Aorta (tissue), 5 donors: ENCODE data around the gene CALR. TPM values are rescaled to one million over a fixed set of nuclear protein-coding genes. Genes with fewer than 3 reads are reported as not detected.
A peak's percentile ranks its signal among the peaks of the same experiment; 100 is the strongest.
"Not testable (repeated sequence)": the region's sequence is repeated elsewhere in the genome, so short reads cannot be mapped to it uniquely, and the experiment has no call there.

Experiments used
- ATAC-seq: fragments of 200-7000 bp; cut with Tn5 transposase; one replicate; pipeline ENCODE4 v1.9.1; 2022; ENCODE audit warnings: moderate library complexity; ENCODE audit not compliant: low FRiP score
- DNase-seq, 2 donors: peaks; one replicate each; pipeline ENCODE4 v3.0.0-alpha.2; 2020
- H3K27ac ChIP-seq, 2 donors: one replicate each; pipeline ENCODE4 v1.5.1; 2013; ENCODE audit warnings: low read length in 2 of 2, mild to moderate bottlenecking in 2 of 2, moderate library complexity in 2 of 2, control low read depth in 1 of 2, inconsistent platforms in 1 of 2, low read depth in 1 of 2
- H3K27me3 ChIP-seq, 2 donors: one replicate each; pipeline ENCODE4 v1.6.1; 2013; ENCODE audit warnings: control low read depth in 1 of 2, low read length in 1 of 2, mild to moderate bottlenecking in 1 of 2, moderate library complexity in 1 of 2; ENCODE audit not compliant: insufficient read depth in 2 of 2, control insufficient read depth in 1 of 2
- H3K36me3 ChIP-seq, 2 donors: one replicate each; pipeline ENCODE4 v1.6.1; 2013; ENCODE audit warnings: control low read depth in 1 of 2, low read length in 1 of 2, mild to moderate bottlenecking in 1 of 2; ENCODE audit not compliant: insufficient read depth in 2 of 2, control insufficient read depth in 1 of 2
- H3K4me1 ChIP-seq, 2 donors: one replicate each; pipeline ENCODE4 v1.6.1; 2013; ENCODE audit warnings: low read length in 2 of 2, control low read depth in 1 of 2, mild to moderate bottlenecking in 1 of 2, moderate library complexity in 1 of 2; ENCODE audit not compliant: insufficient read depth in 2 of 2, control insufficient read depth in 1 of 2
- H3K4me3 ChIP-seq, 2 donors: one replicate each; pipeline ENCODE4 v1.5.1; 2013; ENCODE audit warnings: low read length in 2 of 2, control low read depth in 1 of 2, mild to moderate bottlenecking in 1 of 2
- H3K9me3 ChIP-seq: one replicate; pipeline ENCODE4 v1.6.1; 2013; ENCODE audit warnings: mild to moderate bottlenecking, low read length; ENCODE audit not compliant: control insufficient read depth
- WGBS, 2 donors: extraction: QIAGEN DNeasy Blood & Tissue Kit; methylation state at CpG; one replicate each; pipeline ENCODE4 v1.1.7; 2013; 5-methylcytosine and 5-hydroxymethylcytosine counted together
- intact Hi-C, 2 donors: fragments of 100-400 bp; cut with DNase I; formaldehyde crosslinking; loops; one replicate each; pipeline versions ENCODE4 v1.14.2 to v1.15.0; 2022
- polyA plus RNA-seq, 2 donors: library from polyadenylated mRNA; stranded (reverse); fragments of 200-250 nt; gene quantifications; one replicate each; pipeline ENCODE4 v1.2.3, GENCODE V29; 2013
- total RNA-seq, 2 donors: library from RNA; stranded (reverse); fragmentation: NEBNext Ultra II Directional; extraction: Animal tissue kit (Norgen Biotek cat#: 25700); gene quantifications; one replicate each; pipeline ENCODE4 v1.2.1, GENCODE V29; 2021
- donor health status: healthy with polysubstance abuse.
- donor health status: Bipolar disorder and iron deficiency.
- donor health status: DM: no; HTN: no; CAD: no.
- donor health status: DM: no; HTN: no; CAD: no.
- donor health status: DM: yes; HTN: yes; CAD: no.

The CALR gene
- total and polyA plus RNA-seq, 4 donors: 232 to 778 (median 472) TPM

DNA sequence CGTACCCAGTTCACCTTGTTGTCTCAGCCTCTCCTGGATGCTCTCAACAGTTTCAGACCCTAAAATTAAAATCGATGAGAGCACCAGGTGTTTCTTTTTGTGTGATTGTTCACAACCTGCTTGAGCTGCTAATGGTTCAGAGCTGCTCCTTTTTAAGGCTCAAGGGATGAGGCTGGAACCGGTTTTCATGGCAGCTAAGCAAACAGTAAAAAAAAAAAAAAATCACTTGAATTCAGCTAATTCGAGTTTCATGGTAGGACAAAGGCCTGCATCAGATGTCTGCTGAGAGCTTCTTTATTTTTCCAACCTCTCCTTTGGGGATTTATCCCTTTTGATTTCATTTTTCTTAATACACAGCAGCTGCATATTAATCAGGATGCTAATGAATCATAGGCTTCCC, 25.8 kb upstream of the CALR start:
- Histone ChIP-seq H3K27me3 (no peaks in the 10 kb centered on the region), H3K36me3 (no peaks in the 10 kb centered on the region), H3K4me3 (no peak overlapping the region), H3K4me1 (no peaks in the 10 kb centered on the region), H3K9me3 (no peaks in the 10 kb centered on the region), H3K27ac (no peak overlapping the region)
- ATAC-seq (no peak), DNase-seq (no peak)
- WGBS, 2 donors: 31 to 43% methylated on average over 4 of the region's 4 CpGs
- intact Hi-C loops: no loop called here

DNA sequence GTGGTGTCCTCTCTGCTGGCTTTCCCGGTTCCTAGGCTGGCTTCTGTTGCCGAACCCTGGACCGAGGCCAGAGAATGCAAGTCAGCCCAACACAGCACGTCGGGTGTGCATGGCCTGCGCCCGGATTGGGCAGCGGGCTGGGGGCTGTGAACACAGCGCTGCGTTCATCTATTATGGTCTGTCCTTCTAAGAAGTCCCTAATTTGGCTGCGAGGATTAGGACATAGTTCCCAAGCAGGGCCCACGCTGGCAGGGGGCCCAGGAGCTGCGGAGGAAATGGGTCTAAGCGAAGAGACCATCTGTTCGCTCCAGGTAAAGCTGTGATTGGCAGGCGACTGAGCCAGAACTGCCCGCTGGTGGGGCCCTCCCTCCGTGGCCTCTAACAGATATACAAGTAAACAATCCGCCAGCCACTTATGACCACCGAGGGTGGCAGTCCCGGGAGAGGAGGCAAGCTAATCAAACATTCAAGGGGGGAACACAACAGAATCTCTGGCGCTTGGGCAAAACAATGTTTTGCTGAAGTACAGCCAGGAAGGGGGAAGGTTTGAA, 25.3 kb upstream of the CALR start:
- DNase-seq (peak; percentile 80 to 89), ATAC-seq (peak; percentile 83)
- H3K9me3 ChIP-seq: no peaks in the 10 kb centered on the region
- H3K4me3 ChIP-seq: no peak overlapping the region
- 2 to 5% methylated on average over 22 of the region's 22 CpGs for WGBS, 2 donors
- no peaks in the 10 kb centered on the region for H3K27me3 ChIP-seq
- H3K36me3 ChIP-seq: no peaks in the 10 kb centered on the region
- intact Hi-C loops: no loop called here
- H3K27ac ChIP-seq: peak overlapping the region in 1 of 2 donors; percentile 9
- H3K4me1 ChIP-seq: no peaks in the 10 kb centered on the region

DNA sequence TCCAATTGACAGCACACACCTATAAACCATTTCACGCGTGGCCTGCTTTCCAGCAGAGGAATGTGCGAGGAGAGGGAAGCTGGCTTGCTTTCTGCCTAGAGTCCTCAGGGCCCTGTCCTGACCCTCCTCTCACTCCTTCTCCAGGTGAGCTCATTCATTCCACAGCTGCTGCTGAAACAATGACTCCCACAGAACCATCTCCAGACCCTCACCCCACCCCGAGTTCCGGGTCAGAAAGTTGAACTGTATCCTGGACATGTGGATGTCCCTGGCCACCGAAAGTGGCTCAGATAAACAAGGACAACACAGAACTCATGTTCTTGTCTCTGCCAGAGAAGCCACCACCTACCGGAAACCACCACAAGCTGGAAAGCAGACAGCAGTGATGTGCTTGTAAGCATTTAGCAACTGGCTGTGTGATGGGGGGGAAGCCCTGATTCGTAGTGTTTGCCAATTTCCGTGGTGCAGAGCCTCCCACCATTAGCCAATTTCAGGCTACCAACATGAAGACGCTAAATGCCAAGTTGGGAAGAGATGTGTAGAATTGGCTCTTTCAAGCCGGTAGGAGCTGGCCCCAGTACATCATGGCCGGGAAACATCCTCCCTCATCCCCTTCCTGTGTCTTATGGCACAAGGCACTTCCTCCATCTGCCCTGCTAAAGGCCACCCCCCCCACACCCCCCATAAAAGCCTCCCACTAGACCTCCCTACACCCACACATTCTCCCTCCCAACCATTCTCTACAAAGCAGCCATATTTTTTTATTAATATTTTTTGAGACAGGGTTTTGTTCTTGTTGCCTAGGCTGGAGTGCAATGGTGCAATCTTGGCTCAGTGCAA, 24.3 kb upstream of the CALR start:
- Histone ChIP-seq H3K27ac (no peak overlapping the region), H3K4me3 (no peak overlapping the region), H3K36me3 (no peaks in the 10 kb centered on the region), H3K27me3 (no peaks in the 10 kb centered on the region), H3K4me1 (no peaks in the 10 kb centered on the region), H3K9me3 (no peaks in the 10 kb centered on the region)
- WGBS, 2 donors: 76 to 83% methylated on average over 12 of the region's 12 CpGs
- intact Hi-C loops: no loop called here
- ATAC-seq: no peak
- no peak for DNase-seq

DNA sequence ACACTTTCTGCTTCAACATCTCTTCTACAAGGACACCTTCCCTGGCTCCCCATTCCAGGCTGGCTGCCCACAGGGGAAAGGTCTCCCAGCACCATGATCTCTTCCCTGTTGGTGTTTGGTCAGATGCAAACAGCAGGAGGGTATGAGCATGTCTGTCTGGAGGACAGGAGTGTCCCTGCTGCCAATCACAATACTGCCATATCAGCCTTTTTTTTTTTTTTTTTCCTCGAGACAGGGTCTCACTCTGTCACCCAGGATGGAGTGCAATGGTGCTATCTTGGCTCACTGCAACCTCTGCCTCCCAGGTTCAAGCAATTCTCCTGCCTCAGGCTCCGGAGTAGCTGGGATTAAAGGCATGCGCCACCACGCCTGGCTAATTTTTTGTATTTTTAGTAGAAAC, 22.5 kb upstream of the CALR start:
- H3K9me3 ChIP-seq, H3K36me3 ChIP-seq, H3K27ac ChIP-seq, ATAC-seq, H3K4me1 ChIP-seq, intact Hi-C loops, H3K27me3 ChIP-seq, DNase-seq, H3K4me3 ChIP-seq: not testable (repeated sequence)
- WGBS, 2 donors: 69 to 80% methylated on average over 4 of the region's 4 CpGs

DNA sequence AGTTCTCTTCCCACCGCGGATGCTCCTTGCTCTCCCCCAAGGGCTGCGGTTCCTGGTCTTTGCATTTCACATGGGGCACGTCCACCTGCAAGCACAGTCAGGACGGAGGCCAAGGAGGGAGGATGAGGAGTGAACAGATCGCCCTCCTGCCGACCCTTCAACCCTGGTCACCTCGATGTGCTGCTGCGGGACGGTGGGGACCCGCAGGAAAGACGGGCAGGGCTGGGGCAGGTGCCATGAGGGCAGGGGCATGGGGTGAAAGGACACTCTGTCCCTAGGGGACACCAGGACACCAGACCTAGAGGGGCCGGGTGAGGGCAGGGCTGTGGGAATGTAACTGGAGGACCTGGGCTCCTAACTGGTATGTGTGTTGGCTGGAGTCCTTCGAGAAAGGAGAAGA, 20.2 kb upstream of the CALR start:
- DNase-seq (no peak), ATAC-seq (no peak)
- H3K27ac ChIP-seq: no peak overlapping the region
- peaks cover 0 to 5% of the 10 kb centered on the region in 2 donors for H3K36me3 ChIP-seq
- intact Hi-C loops: no loop called here
- H3K4me1 ChIP-seq: no peaks in the 10 kb centered on the region
- H3K4me3 ChIP-seq: no peak overlapping the region
- WGBS, 2 donors: 91 to 93% methylated on average over 14 of the region's 14 CpGs
- no peaks in the 10 kb centered on the region for H3K27me3 ChIP-seq
- no peaks in the 10 kb centered on the region for H3K9me3 ChIP-seq

DNA sequence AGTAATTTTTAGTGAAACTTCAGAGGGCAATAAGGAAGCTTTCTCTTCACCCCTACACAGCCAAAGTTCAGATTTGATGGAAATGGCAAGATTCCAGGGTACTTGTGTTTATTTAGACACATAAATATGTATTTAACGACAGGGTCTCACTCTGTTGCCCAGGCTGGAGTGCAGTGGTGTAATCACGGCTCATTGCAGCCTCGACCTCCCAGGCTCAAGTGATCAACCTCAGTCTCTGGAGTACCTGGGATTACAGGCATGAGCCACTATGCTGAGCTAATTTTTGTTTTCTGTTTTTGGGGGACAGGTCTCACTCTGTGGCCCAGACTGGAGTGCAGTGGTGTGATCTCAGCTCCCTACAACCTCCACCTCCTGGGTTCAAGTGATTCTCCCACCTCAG, 17.4 kb upstream of the CALR start:
- intact Hi-C loops: no loop called here
- no peak for DNase-seq
- 47 to 54% methylated on average over 3 of the region's 3 CpGs for WGBS, 2 donors

DNA sequence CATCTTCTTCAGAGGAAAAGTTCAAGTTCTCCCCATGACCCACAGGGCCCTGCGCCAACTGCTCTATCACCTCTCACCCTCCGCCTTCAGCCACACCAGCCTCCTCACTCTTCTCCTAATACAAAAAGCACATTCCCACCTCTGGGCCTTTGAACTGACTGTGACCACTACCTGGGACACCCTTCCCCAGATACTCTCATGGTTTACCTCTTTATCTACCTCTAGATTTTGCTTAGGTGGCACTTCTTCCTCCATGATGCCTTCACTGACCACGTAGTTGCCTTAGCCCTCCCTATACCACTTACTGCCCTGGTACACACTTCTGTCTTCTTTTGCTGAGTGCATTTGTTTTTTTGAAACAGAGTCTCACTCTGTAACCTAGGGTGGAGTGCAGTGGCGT, 15.4 kb upstream of the CALR start:
- intact Hi-C loops: no loop called here
- no peaks in the 10 kb centered on the region for H3K4me1 ChIP-seq
- ATAC-seq: no peak
- no peak overlapping the region for H3K27ac ChIP-seq
- DNase-seq: no peak
- peaks cover 4 to 9% of the 10 kb centered on the region in 2 donors for H3K36me3 ChIP-seq
- H3K27me3 ChIP-seq: no peaks in the 10 kb centered on the region
- H3K4me3 ChIP-seq: no peak overlapping the region
- WGBS, 2 donors: 96 to 97% methylated on average over 4 of the region's 4 CpGs
- no peaks in the 10 kb centered on the region for H3K9me3 ChIP-seq

More for the DNA sequence above, 17.4 kb upstream of the CALR start:
- H3K27ac ChIP-seq: no peak overlapping the region
- no peaks in the 10 kb centered on the region for H3K27me3 ChIP-seq
- H3K4me1 ChIP-seq: no peaks in the 10 kb centered on the region
- no peak overlapping the region for H3K4me3 ChIP-seq
- H3K36me3 ChIP-seq: peaks cover 2 to 5% of the 10 kb centered on the region in 2 donors
- ATAC-seq: no peak
- H3K9me3 ChIP-seq: no peaks in the 10 kb centered on the region

DNA sequence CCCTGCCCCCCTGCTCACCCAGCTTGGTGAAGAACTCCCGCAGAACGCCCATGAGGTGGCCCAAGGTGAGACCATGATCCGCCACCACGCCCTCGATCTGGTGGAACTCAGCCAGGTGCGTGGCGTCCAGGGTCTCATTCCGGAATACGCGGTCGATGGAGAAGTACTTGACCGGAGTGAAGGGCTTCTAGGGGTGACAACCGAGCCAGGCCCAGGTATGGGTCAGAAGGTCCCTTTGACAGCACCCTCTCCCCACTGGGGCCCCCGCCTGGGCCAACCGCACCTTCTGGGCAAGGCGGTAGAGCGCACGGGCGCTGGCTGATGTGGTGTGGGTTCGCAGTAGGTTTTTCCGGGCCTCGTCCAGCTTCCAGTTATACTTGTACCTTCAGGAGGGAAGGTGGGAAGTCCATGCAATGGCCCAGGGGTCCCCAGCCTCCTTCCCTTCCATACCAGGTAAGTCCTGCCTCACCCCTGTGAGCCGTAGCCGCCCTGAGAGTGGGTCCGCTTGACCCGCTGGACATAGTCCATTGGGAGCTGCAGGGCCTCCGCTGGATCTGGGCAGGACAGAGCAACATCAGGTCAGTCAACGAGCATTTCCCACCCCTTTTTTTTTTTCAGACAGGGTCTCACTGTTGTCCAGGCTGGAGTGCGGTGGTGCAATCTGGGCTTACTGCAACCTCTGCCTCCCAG, 13.6 kb upstream of the CALR start:
- H3K27me3 ChIP-seq: no peaks in the 10 kb centered on the region

More for the DNA sequence above, 13.6 kb upstream of the CALR start:
- intact Hi-C loops: no loop called here
- WGBS, 2 donors: 96% methylated on average over 29 of the region's 29 CpGs
- ATAC-seq: peak; percentile 6
- Histone ChIP-seq H3K4me1 (no peaks in the 10 kb centered on the region), H3K27ac (no peak overlapping the region), H3K4me3 (no peak overlapping the region), H3K36me3 (peaks cover 6 to 13% of the 10 kb centered on the region in 2 donors), H3K9me3 (no peaks in the 10 kb centered on the region)
- DNase-seq: no peak
